SW 1271 (cell line): ENCODE results near the gene PARP16.

ENCODE experiments used
- DNase-seq, 2 experiments: peaks; one replicate each; lab custom pipeline; 2025; lab: John Stamatoyannopoulos, UW

The PARP16 gene, protein sequence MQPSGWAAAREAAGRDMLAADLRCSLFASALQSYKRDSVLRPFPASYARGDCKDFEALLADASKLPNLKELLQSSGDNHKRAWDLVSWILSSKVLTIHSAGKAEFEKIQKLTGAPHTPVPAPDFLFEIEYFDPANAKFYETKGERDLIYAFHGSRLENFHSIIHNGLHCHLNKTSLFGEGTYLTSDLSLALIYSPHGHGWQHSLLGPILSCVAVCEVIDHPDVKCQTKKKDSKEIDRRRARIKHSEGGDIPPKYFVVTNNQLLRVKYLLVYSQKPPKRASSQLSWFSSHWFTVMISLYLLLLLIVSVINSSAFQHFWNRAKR

DNA sequence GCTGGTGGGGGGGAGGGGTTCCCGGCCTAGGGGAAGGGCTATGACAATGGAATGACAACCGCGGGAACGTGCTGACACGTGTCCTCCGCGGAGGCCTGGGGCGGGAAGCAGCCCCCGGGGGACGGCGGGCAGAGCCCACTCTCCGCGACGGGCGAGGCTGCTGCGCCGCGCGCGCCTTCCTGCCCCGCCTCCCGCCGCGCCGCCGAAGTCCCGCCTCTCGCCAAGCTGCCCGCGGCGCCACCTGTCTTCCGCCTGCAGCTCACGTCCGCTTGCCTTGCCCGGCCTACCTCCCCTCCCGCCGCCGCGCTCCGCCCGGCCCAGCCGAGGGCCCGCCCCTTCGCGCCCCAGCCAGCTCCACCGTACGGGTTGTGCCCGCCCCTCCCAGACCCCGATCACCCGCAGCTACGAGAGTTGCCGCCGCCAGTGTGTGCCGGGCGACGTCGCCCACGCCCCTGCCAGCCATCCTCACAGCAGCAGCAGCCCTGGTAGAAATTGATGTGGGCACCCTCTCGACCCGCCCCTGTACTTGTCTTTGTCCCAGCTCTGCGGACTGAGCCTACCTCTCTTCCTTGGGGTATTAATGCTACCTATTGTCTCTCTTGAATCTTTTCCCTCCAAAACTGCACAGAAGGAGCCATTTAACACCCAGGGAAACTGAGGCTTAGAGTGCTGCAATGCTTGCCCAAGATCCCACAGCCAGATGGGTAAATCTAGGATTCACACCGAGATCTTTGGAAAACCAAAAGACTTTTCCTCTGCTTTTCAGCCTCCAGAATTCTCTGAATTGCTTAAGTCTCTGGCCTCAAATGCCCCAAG, at the start of gene PARP16:
Gene PARP16 (minus strand): TSS at position 180 of the 816 bp plus-strand sequence. CDS start 457 bp downstream, outside the sequence.
- DNase-seq = peak; percentile 81 to 89

DNA sequence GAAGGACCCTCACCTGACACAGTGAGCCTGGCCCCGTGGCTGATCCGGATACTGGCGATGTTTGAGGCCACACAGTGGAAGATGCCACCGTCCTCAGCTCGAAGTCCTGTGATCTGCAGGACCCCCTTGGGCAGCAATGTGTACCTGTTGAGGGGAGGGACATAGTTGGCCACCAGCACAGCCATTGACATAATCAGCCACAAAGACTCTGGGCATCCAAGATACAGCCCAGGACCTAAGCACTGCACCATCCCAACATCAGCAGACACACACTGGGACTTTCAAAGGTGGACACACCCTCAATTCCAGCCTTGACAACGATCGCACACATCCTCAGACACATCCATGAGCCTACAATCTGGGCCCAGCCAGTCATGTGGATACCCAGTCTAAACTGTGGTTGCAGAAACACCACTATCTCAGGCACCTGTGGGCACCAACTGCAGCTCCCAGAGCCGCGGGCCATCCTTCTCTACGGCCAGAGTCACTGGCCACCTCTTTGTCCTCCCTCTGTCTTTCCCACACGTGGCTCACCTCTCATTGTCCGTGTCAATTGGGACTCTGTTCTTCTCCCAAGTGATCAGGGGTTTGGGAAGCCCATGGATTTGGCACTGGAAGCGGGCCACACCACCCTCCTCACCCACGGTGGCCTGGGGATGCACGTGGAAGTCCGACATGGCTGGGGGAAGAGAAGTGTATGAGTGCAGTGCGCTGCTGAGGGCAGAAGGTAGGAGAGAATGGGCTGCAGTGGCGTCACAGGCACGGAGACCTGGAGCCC, 48.8 kb upstream of the PARP16 start:
- no peak for DNase-seq

GRCh38 chr15:65334586-65335231, 48.0 kb upstream of the PARP16 start:
- no peak for DNase-seq

DNA sequence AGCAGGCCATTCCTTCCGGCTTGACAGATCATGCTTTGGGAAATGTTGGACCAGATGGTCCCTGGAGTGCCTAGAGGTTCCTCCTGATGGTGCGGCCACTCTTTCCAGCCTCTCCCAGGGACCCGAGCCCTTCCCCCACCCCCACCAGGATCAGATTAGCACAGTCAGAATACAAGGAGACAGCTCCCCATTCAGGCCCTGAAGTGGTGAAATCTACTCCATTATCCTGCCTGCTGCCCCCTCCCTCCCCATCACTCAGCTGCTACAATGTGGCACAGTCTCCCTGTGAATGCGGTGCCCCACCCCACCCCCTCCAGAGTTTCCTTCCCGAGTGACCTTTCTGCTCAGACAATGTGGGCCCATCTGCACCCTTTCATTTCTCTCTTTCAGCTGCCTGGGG, 47.2 kb upstream of the PARP16 start:
- no peak for DNase-seq

DNA sequence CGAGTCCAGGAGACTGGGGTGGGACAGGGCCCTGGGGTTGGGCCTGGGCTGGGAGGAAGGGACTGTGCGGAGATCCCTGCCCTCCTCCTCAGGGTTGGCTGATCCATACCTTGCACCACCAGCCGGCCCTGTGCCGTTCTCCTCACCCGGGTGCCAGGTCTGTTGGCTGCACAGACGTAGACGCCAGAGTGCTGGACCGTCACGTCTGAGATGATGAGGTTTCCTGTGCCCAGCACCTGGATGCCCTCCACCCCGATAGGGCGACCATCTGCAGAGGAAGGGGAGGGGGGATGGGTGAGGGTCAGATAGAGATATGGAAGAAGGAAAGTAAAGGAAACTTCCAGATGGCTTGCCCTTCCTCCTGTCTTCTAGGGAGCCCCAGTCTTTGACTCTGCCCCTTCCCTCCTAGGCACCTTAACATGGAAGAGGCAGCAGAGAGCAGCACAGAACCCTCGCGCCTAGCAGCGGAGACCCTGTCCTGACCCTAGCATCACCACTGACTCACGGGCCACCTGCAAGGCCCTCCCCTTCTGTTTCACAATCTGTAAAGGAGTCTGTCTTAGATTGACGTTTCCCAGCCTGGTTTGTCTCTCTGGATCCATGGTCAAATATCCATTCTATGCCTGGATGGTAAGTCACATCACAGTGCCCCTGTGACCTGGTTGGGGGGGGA, 46.6 kb upstream of the PARP16 start:
- no peak for DNase-seq

DNA sequence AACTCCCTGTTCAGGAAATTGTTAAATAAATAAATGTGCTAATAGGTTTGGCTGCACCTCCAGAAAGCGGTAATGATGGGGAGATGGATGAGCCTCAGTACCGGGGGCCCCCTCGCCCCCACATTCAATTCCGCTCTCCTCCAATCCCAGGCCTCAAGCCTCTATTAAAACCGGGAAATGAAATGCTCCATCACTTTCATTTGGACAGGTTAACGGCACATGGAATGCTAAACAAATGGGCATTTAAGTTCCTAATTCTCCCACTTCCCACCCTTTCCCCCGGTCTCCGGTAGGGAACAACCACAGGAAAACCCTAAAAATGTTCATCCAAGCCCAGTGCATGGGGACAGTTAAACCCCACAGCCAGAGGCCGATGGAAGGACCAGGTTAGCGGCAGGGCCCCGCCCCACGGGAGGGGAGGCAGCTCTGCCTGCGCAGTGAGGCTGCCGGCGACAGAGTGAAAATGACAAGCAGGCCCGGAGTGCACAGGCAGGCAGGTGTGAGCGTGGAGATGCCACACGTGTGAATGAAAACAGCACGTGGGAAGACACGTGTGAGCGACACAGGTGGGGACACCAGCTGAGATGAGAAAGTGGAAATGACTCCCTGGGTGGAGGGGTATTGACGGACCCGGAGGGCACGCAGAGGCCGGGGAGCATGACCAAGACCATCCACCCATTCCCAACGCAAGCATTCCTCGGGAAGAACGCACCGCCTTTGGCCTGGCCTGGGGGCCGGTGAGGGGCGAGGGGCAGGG, 45.9 kb upstream of the PARP16 start:
- DNase-seq = no peak

DNA sequence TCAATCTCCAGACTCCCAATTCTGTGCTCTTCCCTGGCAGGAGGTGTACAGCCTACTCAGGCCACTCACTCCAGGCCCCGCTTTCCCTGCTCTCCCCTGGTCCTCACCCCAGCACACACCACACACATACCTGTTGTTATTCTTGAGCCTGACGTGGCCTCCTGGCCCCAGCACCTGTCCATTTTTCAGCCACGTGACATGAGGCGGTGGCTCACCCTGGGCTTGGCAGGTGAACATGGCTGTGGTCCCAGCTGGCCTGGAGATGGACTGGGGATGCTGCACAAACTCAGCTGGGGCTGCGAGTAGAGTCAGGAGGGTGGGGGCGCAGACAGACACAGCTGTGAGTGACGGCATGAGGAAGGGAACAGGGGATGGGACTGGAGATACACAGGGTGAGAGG, 45.1 kb upstream of the PARP16 start:
- no peak for DNase-seq

GRCh38 chr15:65330934-65331645, 44.4 kb upstream of the PARP16 start:
- DNase-seq = no peak

DNA sequence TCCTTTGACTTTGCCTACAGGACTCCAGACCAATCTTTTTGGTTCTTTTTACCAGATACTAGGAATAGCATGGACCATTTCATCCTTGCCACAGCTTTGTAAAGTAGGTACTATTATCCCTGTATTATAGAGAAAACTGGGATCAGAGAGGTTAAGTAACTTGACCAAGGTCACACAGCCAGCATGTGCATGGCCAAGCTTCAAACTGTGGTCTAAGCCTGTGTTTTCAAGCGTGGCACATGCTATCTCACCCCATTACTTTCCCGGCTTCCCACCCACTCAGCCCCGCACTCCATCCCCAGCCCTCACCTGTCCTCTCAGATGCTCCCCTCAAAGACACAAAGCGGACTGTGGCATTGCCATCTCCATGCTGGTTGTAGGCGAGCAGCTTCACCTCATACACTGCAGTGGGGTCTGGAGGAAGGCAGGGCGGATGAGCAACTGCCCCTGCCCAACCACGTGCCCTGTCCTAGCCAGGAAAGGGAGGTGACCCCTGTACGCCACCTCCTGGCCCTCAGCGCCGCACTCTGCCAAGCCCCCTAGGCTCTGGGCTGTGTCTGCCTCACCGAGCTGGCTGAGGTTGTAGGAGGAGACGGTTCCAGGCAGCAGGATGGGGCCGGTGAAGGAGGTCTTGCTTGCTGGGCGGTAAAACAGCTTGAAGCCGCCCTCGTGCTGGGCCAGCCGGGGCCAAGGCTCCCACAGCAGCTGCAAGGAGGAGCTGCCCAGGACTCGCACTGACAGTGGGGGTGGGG, 43.5 kb upstream of the PARP16 start:
- no peak for DNase-seq

DNA sequence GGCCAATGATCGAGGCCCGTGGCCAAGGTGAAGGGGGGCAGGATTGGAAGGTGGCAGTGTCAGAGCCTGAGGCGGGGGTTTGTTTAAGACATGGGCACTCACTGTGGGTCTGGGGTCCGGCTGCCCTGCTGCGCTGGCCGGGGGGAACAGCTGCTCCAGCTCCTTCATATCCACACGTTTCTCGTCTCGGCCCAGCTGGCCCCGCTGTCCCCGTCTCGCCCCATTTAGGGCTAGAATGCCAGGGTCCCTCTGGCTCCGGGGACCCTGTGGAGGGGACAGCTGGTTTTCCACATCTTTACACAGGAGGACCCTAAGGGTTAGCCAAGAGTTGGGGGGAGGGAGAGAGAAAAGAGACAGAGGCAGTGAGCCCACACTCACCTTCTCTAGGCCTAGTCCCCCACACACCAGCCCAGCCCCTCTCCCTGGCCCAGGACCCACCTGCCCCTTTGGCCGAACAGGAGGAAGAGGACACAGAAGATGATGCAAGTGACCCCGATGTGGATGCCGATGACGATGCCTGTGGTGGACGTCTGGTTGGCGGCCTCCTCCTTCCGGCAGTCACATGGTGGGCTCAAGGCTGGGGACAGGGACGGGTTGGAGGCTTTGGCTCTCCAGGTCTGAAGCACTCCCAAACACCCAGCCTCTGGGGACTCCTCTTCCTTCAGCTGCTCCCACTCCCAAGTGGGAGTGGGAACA, 42.8 kb upstream of the PARP16 start:
- DNase-seq = no peak

- no peak for DNase-seq
Measured at GRCh38 chr15:65328506-65329287, 42.0 kb upstream of the PARP16 start.

DNA sequence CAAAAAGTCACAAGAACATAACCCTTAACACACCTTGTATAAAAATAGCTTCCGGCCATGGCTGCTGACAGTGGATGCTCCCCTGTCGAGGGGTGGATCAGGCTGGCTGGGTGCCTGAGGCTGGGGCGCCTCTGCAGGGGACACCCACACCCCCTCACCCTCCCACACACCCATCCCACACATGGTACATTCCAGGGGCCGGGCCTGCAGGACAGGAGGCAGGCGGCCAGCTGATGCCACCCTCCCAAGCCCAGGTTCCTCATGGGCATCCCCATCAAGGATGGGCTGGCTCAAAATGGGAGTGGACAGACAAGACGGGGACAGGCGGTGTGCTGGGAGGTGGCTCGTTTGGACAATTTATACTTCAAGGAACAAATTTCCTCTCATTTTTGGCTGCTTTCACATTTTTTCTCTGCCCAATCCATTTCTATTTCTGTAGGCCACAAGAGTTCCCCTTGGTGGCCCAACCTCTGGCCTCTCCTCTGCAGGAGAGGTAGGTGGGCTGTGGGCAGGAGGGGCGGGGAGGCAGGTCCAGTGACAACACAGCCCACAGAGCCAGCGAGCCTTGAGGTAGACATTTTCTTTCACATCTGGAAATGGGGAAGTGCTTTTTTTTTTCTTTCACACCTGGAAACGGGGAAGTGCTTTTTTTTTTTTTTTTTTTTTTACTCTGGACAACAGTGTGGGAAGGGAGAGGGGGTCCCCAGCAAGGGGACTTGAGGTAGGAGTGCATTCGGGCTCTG, 41.1 kb upstream of the PARP16 start:
- DNase-seq = no peak

- DNase-seq = no peak
Measured at GRCh38 chr15:65326818-65327217, 40.1 kb upstream of the PARP16 start.

GRCh38 chr15:65326117-65326526, 39.4 kb upstream of the PARP16 start:
- DNase-seq = no peak

DNA sequence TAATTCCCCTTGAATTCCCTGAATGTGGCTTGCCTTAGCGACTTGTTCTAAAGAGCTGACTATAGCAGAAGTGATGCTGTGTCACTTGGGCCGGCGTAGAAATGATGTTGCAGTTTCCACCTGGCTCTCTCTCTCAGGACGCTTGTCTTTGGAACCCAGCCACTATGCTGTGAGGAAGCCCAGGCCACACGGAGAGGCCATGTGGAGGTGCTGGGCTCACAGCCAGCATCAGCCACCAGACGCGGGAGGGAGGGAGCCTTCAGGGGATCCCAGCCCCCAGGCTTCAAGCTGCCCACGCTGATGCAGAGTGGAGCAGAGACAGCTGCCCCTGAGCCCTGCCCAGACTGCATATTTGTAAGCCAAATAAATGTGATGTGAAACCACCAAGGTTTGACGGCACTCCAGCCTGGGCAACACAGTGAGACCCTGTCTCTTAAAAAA, 36.4 kb upstream of the PARP16 start:
- no peak for DNase-seq

GRCh38 chr15:65318870-65319356, 32.2 kb upstream of the PARP16 start:
- peak; percentile 54 to 78 for DNase-seq

DNA sequence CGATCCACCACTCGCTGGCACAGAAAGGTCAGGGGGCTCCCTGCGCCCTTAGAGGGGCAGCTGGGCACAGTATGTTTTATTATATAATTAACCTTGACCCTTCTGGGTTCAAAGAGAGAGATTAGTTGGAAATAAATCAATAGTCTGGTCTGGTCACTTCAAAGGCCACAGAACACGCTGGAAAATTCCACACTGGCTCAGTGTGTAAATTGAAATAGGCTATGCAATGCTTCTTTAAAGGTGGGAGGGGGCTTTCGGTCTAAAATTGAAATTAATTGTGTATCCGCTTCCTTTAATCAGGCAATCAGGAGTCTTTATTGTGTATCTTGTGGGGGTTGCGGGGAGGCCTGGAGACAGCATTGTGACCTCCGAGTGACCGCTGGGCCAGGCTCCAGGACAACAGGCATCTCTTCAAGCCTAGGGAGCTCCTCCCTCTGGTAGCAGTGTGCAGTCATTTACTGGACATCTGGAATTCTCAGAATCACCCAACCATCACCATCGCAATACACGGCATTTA, 25.8 kb upstream of the PARP16 start:
- no peak for DNase-seq
